Trophoblast cell (in vitro differentiated cells and primary cell): ENCODE results near the gene ITGB1BP2.
"Not testable (repeated sequence)": the region's sequence is repeated elsewhere in the genome, so short reads cannot be mapped to it uniquely, and the experiment has no call there.

Experiments
- DNase-seq, 2 donors: peaks; one replicate each; pipeline ENCODE4 v3.0.0-alpha.2; 2016
- H2AFZ ChIP-seq: 2 replicates; pipeline ENCODE4 v1.6.1; 2013; ENCODE audit warnings: low read length, moderate library complexity, mild to moderate bottlenecking; ENCODE audit not compliant: insufficient read depth, poor library complexity
- H2AK5ac ChIP-seq: 2 replicates; pipeline ENCODE4 v1.6.1; 2013; ENCODE audit warnings: mild to moderate bottlenecking, low read length
- H2BK120ac ChIP-seq: 2 replicates; pipeline ENCODE4 v1.6.1; 2013; ENCODE audit warnings: low read length, mild to moderate bottlenecking, moderate library complexity; ENCODE audit not compliant: insufficient read depth, poor library complexity
- H2BK12ac ChIP-seq: 2 replicates; pipeline ENCODE4 v1.6.1; 2013; ENCODE audit warnings: mild to moderate bottlenecking, low read length, moderate library complexity
- H2BK5ac ChIP-seq: 2 replicates; pipeline ENCODE4 v1.6.1; 2013; ENCODE audit warnings: low read length, low read depth, moderate library complexity, mild to moderate bottlenecking; ENCODE audit not compliant: poor library complexity
- H3K14ac ChIP-seq: 2 replicates; pipeline ENCODE4 v1.6.1; 2013; ENCODE audit warnings: mild to moderate bottlenecking, low read length
- H3K18ac ChIP-seq: 2 replicates; pipeline ENCODE4 v1.6.1; 2013; ENCODE audit warnings: mild to moderate bottlenecking, low read length
- H3K23ac ChIP-seq: 2 replicates; pipeline ENCODE4 v1.6.1; 2013; ENCODE audit warnings: low read length
- H3K27ac ChIP-seq: 2 replicates; pipeline ENCODE4 v1.5.1; 2013; ENCODE audit warnings: low read depth, mild to moderate bottlenecking, inconsistent platforms, low read length, moderate library complexity
- H3K27me3 ChIP-seq: 2 replicates; pipeline ENCODE4 v1.6.1; 2013; ENCODE audit warnings: inconsistent platforms, mild to moderate bottlenecking, low read length, moderate library complexity; ENCODE audit not compliant: insufficient read depth
- H3K36me3 ChIP-seq, 2 experiments: 1 replicate in 1 of 2; 2 replicates in 1 of 2; pipeline ENCODE4 v1.6.1; 2013; ENCODE audit warnings: low read length in 2 of 2, mild to moderate bottlenecking in 2 of 2, moderate library complexity in 1 of 2; ENCODE audit not compliant: insufficient read depth in 2 of 2, control insufficient read depth in 1 of 2
- H3K4ac ChIP-seq: 2 replicates; pipeline ENCODE4 v1.6.1; 2013; ENCODE audit warnings: low read depth, mild to moderate bottlenecking, low read length, moderate library complexity
- H3K4me1 ChIP-seq, 2 experiments: 1 replicate in 1 of 2; 2 replicates in 1 of 2; pipeline ENCODE4 v1.6.1; 2013; ENCODE audit warnings: low read length in 2 of 2, mild to moderate bottlenecking in 2 of 2, moderate library complexity in 1 of 2; ENCODE audit not compliant: insufficient read depth in 2 of 2, control insufficient read depth in 1 of 2
- H3K4me2 ChIP-seq: 2 replicates; pipeline ENCODE4 v1.6.1; 2013; ENCODE audit warnings: inconsistent platforms, mild to moderate bottlenecking, low read length, moderate library complexity
- H3K4me3 ChIP-seq: 2 replicates; pipeline ENCODE4 v1.5.1; 2013; ENCODE audit warnings: mild to moderate bottlenecking, low read depth, low read length, inconsistent platforms
- H3K79me1 ChIP-seq: one replicate; pipeline ENCODE4 v1.6.1; 2013; ENCODE audit warnings: low read length
- H3K79me2 ChIP-seq: 2 replicates; pipeline ENCODE4 v1.6.1; 2013; ENCODE audit warnings: low read length, mild to moderate bottlenecking; ENCODE audit not compliant: control insufficient read depth, insufficient read depth, poor library complexity
- H3K9ac ChIP-seq: 2 replicates; pipeline ENCODE4 v1.6.1; 2013; ENCODE audit warnings: mild to moderate bottlenecking, low read length
- H3K9me3 ChIP-seq: 2 replicates; pipeline ENCODE4 v1.6.1; 2013; ENCODE audit warnings: low read depth, mild to moderate bottlenecking, control low read depth, inconsistent platforms, low read length; ENCODE audit not compliant: insufficient read depth
- H4K12ac ChIP-seq: 2 replicates; pipeline ENCODE4 v1.6.1; 2013; ENCODE audit warnings: low read depth, mild to moderate bottlenecking, low read length, moderate library complexity
- H4K8ac ChIP-seq: 2 replicates; pipeline ENCODE4 v1.6.1; 2013; ENCODE audit warnings: low read depth, mild to moderate bottlenecking, low read length, moderate library complexity
- H4K91ac ChIP-seq: one replicate; pipeline ENCODE4 v1.6.1; 2013; ENCODE audit warnings: low read depth, mild to moderate bottlenecking, low read length, moderate library complexity
- WGBS: extraction: QIAGEN DNeasy Blood & Tissue Kit; methylation state at CpG from one replicate; pipeline ENCODE4 v1.1.7; 2013; ENCODE audit warnings: missing lambda C conversion rate; ENCODE audit not compliant: insufficient read length, insufficient coverage; ENCODE audit errors: extremely low coverage; 5-methylcytosine and 5-hydroxymethylcytosine counted together

Gene ITGB1BP2

DNA sequence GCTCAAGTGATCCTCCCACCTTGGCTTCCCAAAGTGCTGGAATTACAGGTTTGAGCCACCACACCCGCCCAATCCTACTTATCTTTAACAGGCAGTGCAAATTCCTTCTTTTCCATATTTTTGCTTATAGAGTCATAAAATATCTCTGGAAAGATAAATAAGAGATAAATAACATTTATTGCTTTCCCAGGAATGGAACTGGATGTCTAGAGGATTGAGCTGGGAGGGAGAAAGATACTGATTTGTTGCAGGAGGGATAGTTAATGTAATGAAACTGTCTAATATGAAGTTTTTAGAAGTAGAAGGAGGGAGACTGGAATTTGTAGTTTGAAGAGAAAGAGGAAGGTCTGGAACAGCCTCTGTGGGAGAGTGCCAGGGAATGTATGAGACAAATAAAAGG, 20.2 kb downstream of the ITGB1BP2 start:
- Histone ChIP-seq H3K4me1 (no peaks in the 10 kb centered on the region), H3K4me3 (no peak overlapping the region), H3K4me2 (no peak overlapping the region), H3K79me2 (no peaks in the 10 kb centered on the region), H4K12ac (no peak overlapping the region), H2BK120ac (no peak overlapping the region), H3K14ac (no peak overlapping the region), H3K9me3 (no peaks in the 10 kb centered on the region), H2BK12ac (no peak overlapping the region), H3K36me3 (no peaks in the 10 kb centered on the region), H3K23ac (no peak overlapping the region), H3K9ac (no peak overlapping the region), H2AFZ (no peak overlapping the region), H4K8ac (no peak overlapping the region), H2AK5ac (no peak overlapping the region), H3K27me3 (no peaks in the 10 kb centered on the region), H3K4ac (no peak overlapping the region), H3K18ac (no peak overlapping the region), H2BK5ac (no peak overlapping the region), H4K91ac (no peak overlapping the region), H3K79me1 (no peaks in the 10 kb centered on the region), H3K27ac (no peak overlapping the region)
- DNase-seq = no peak
- WGBS = no CpG with 5 or more reads among the region's 1 CpG

DNA sequence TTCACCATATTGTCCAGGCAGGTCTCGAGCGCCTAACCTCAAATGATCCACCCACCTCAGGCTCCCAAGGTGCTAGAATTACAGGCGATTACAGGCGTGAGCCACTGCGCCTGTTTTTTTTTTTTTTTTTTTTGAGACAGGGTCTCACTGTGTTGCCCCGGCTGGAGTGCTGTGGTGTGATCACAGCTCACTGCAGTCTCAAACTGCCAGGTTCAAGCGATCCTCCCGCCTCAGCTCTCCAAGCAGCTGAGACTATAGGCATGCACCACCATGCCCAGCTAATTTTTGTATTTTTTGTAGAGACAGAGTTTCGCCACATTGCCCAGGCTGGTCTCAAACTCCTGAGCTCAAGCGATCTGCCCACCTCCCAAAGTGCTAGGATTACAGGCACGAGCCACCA, 22.9 kb downstream of the ITGB1BP2 start:
- not testable (repeated sequence) for H4K12ac ChIP-seq, H3K27me3 ChIP-seq, H2BK12ac ChIP-seq, H3K4me1 ChIP-seq, H2AK5ac ChIP-seq, H3K79me1 ChIP-seq, DNase-seq, H3K18ac ChIP-seq, H4K8ac ChIP-seq, H2BK120ac ChIP-seq, H3K4me2 ChIP-seq, H3K4me3 ChIP-seq, H4K91ac ChIP-seq, H3K23ac ChIP-seq, H2BK5ac ChIP-seq, H2AFZ ChIP-seq, H3K27ac ChIP-seq, H3K9ac ChIP-seq, H3K14ac ChIP-seq, H3K9me3 ChIP-seq, H3K36me3 ChIP-seq, H3K79me2 ChIP-seq, H3K4ac ChIP-seq
- no CpG with 5 or more reads among the region's 11 CpGs for WGBS

GRCh38 chrX:71326394-71326793, 24.8 kb downstream of the ITGB1BP2 start:
- no peak overlapping the region for H2BK120ac ChIP-seq
- no peak overlapping the region for H2AK5ac ChIP-seq
- no peaks in the 10 kb centered on the region for H3K4me1 ChIP-seq
- H3K79me1 ChIP-seq = no peaks in the 10 kb centered on the region
- no peaks in the 10 kb centered on the region for H3K9me3 ChIP-seq
- H3K18ac ChIP-seq = no peak overlapping the region
- no peak overlapping the region for H2AFZ ChIP-seq
- no peak overlapping the region for H3K4me2 ChIP-seq
- no peak for DNase-seq
- no CpG with 5 or more reads among the region's 3 CpGs for WGBS
- H3K9ac ChIP-seq = no peak overlapping the region
- no peak overlapping the region for H3K4me3 ChIP-seq
- H3K27me3 ChIP-seq = no peaks in the 10 kb centered on the region
- no peak overlapping the region for H3K14ac ChIP-seq
- H3K27ac ChIP-seq = no peak overlapping the region
- no peak overlapping the region for H4K12ac ChIP-seq
- H3K4ac ChIP-seq = no peak overlapping the region
- no peak overlapping the region for H4K8ac ChIP-seq
- H2BK5ac ChIP-seq = no peak overlapping the region
- no peak overlapping the region for H3K23ac ChIP-seq
- no peak overlapping the region for H2BK12ac ChIP-seq
- no peaks in the 10 kb centered on the region for H3K79me2 ChIP-seq
- no peak overlapping the region for H4K91ac ChIP-seq
- H3K36me3 ChIP-seq = no peaks in the 10 kb centered on the region

GRCh38 chrX:71349151-71349665, 47.7 kb downstream of the ITGB1BP2 start:
- not testable (repeated sequence) for H4K91ac ChIP-seq, H3K23ac ChIP-seq, H3K14ac ChIP-seq, H4K8ac ChIP-seq, H2AFZ ChIP-seq, H3K4me2 ChIP-seq, H3K79me2 ChIP-seq, H2BK120ac ChIP-seq, H3K27me3 ChIP-seq, H3K4me3 ChIP-seq, H3K9me3 ChIP-seq, H3K36me3 ChIP-seq, H3K18ac ChIP-seq, H3K4me1 ChIP-seq, H2AK5ac ChIP-seq, H3K79me1 ChIP-seq, DNase-seq, H4K12ac ChIP-seq, H3K27ac ChIP-seq, H2BK12ac ChIP-seq, H2BK5ac ChIP-seq, H3K4ac ChIP-seq, H3K9ac ChIP-seq
- no CpG with 5 or more reads among the region's 5 CpGs for whole genome bisulfite sequencing
